NCI-H2227 treated with DMSO at 0.1 percent for 48 hours (cell line): Measurements from ENCODE around the gene OR13C3.
"Not testable (repeated sequence)": the region's sequence is repeated elsewhere in the genome, so short reads cannot be mapped to it uniquely, and the experiment has no call there.

ENCODE experiments used
- DNase-seq: peaks from one replicate; lab custom pipeline; 2025; lab: John Stamatoyannopoulos, UW

Gene OR13C3

GRCh38 chr9:104536756-104537155 lies at the start of gene OR13C3:
TSS of gene OR13C3 (minus strand) at chr9:104536856. CDS start at chr9:104536723, 133 bp downstream.
- DNase-seq: no peak

- no peak for DNase-seq
Measured at GRCh38 chr9:104580562-104580961, 43.9 kb upstream of the OR13C3 start.

- no peak for DNase-seq
Measured at GRCh38 chr9:104577263-104577662, 40.6 kb upstream of the OR13C3 start.

GRCh38 chr9:104575456-104575855 lies 38.8 kb upstream of the OR13C3 start:
- DNase-seq: no peak

GRCh38 chr9:104572612-104573011 lies 36.0 kb upstream of the OR13C3 start:
- DNase-seq: no peak

GRCh38 chr9:104568868-104569267 lies 32.2 kb upstream of the OR13C3 start, which contains the start of gene OR13C8:
TSS of gene OR13C8 (plus strand) at chr9:104569168. CDS start at chr9:104569168, 0 bp downstream.
- no peak for DNase-seq

- DNase-seq: no peak
Measured at GRCh38 chr9:104564358-104564757, 27.7 kb upstream of the OR13C3 start.

- no peak for DNase-seq
Measured at GRCh38 chr9:104556830-104557634, 20.4 kb upstream of the OR13C3 start.

- DNase-seq: no peak
Measured at GRCh38 chr9:104555521-104555920, 18.9 kb upstream of the OR13C3 start.

GRCh38 chr9:104553261-104553660 lies 16.6 kb upstream of the OR13C3 start:
- DNase-seq: no peak

GRCh38 chr9:104544644-104545043 lies 8.0 kb upstream of the OR13C3 start:
- no peak for DNase-seq

- DNase-seq: no peak
Measured at GRCh38 chr9:104539275-104539674, 2.6 kb upstream of the OR13C3 start.

GRCh38 chr9:104527109-104527508 lies 9.5 kb downstream of the OR13C3 start, which contains the start of gene OR13C4:
TSS of gene OR13C4 (minus strand) at chr9:104527209. CDS start at chr9:104527209, 0 bp downstream.
- no peak for DNase-seq

- not testable (repeated sequence) for DNase-seq
Measured at GRCh38 chr9:104520241-104520640, 16.4 kb downstream of the OR13C3 start.

- DNase-seq: no peak
Measured at GRCh38 chr9:104514901-104515300, 21.8 kb downstream of the OR13C3 start.

GRCh38 chr9:104506565-104506964 lies 30.1 kb downstream of the OR13C3 start:
- DNase-seq: no peak

GRCh38 chr9:104503963-104504362 lies 32.7 kb downstream of the OR13C3 start, which contains the start of gene OR13F1:
TSS of gene OR13F1 (plus strand) at chr9:104504263. CDS start at chr9:104504263, 0 bp downstream.
- no peak for DNase-seq

GRCh38 chr9:104503440-104503839 lies 33.2 kb downstream of the OR13C3 start:
- DNase-seq: no peak

- no peak for DNase-seq
Measured at GRCh38 chr9:104494808-104495207, 41.8 kb downstream of the OR13C3 start.
